ENCODE measurements around the gene HOXA4.

HOXA4 gene

DNA sequence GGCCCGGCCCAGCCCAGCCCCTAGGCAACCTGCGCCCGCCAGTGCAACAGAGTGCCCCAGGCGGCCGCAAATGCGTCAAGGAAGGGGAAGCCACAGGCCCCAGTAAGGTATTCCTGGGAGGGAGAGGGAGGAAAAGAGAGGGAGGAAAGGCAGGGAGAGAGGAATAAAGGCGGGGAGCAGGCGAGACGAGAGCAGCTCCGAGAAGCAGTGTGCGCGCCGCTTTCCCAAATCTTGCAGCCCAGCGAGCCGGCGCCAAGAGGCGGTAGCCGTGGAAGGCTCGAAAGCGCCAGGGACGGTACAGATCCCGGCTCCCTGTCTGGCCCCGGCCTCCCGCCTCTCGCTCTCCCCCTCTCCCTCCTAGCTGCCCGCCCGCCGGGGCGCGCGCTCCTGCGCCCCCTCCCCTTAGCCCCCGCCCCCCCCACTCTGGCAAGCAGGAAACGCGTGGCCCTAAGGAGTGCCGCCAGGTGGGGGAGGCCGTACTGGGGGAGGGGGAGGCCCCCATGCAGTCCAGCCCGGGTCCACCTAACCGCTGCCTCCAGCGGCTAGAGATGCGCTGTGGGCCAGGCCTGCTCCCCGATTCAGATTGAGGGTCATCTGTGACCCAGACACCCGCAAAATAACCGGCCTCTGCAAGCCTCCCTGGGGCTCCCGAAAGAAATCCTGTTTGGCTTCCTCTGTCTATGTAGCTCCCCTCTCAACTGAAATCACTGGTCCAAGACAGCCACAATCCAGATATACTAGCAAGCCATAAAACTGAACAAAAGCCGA lies 39.3 kb upstream of the HOXA4 start:
- TF ChIP-seq, protein P1, sequence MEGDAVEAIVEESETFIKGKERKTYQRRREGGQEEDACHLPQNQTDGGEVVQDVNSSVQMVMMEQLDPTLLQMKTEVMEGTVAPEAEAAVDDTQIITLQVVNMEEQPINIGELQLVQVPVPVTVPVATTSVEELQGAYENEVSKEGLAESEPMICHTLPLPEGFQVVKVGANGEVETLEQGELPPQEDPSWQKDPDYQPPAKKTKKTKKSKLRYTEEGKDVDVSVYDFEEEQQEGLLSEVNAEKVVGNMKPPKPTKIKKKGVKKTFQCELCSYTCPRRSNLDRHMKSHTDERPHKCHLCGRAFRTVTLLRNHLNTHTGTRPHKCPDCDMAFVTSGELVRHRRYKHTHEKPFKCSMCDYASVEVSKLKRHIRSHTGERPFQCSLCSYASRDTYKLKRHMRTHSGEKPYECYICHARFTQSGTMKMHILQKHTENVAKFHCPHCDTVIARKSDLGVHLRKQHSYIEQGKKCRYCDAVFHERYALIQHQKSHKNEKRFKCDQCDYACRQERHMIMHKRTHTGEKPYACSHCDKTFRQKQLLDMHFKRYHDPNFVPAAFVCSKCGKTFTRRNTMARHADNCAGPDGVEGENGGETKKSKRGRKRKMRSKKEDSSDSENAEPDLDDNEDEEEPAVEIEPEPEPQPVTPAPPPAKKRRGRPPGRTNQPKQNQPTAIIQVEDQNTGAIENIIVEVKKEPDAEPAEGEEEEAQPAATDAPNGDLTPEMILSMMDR (IDR thresholded peaks at IDR 0.05; ENCODE audit: extremely low read depth, insufficient read depth, missing control alignments) = no peak
- DNase-seq (ENCODE audit: low spot score) = no peak
- in situ Hi-C loops (cut with MboI; ENCODE audit: low pct_unique_long_range_greater_than_20kb, low sequenced_read_pairs, unreplicated experiment) = loop anchor here (10.0 to 25.0 kb wide), 2 partner anchors 808 to 1315 kb away; no protein-coding TSS in a partner anchor

DNA sequence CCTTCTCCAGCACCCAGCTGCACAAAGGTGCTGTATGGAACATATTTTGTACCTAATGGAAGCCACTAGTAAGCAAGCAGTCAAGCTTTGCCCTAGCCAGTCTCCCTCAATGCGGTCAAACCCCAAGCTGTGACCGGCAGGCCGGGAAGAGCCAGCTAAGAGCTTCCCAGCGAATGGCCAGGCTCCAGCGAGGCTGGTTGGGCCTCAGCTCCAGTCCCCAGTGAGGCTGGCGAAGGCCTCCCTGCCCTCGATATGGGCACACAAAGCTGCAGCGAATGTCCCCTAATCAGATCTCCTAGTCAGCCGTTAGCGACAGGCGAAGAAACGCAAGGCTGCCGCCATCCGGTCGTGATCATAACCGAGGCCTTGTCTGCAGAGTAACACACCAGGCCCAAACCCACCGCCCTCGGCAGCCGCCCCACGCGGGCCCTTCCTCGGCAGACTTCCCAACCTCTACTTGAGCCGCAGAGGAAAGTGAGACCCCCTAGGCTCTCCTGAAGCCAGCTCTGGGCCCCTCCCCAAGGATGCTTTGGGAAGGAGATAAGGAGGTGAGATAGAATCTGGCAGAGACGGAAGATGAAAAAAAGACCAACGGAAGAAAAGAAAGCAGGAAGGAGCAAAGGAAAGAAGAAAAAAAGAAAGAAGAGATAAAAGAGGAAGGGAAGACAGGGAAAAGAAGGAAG lies 37.8 kb upstream of the HOXA4 start:
- DNase-seq (ENCODE audit: low spot score) = no peak
- TF ChIP-seq, protein P1 (IDR thresholded peaks at IDR 0.05; ENCODE audit: extremely low read depth, insufficient read depth, missing control alignments) = no peak
- in situ Hi-C loops (cut with MboI; ENCODE audit: low pct_unique_long_range_greater_than_20kb, low sequenced_read_pairs, unreplicated experiment) = loop anchor here (10.0 to 25.0 kb wide), 2 partner anchors 806 to 1314 kb away; no protein-coding TSS in a partner anchor

DNA sequence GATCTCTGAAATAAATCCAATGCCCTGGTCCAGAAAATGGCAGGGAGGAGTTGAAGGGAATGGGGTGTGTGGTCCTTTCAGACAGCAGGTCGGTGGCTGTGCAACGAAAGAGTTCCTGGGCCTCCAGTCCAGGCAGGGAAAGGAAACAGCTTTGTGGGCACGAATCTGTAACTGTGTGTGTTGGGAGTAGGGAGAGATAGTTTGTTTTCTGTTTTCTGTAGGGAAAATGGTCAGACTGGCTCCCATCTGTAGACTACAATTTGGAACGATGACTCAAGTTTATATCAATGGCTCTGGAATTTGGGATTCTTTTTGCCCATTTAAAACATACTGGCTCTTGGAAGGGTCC lies 37.3 kb upstream of the HOXA4 start:
- in situ Hi-C loops (cut with MboI; ENCODE audit: low pct_unique_long_range_greater_than_20kb, low sequenced_read_pairs, unreplicated experiment) = loop anchor here (10.0 to 25.0 kb wide), 2 partner anchors 806 to 1313 kb away; no protein-coding TSS in a partner anchor
- DNase-seq (ENCODE audit: low spot score) = no peak

DNA sequence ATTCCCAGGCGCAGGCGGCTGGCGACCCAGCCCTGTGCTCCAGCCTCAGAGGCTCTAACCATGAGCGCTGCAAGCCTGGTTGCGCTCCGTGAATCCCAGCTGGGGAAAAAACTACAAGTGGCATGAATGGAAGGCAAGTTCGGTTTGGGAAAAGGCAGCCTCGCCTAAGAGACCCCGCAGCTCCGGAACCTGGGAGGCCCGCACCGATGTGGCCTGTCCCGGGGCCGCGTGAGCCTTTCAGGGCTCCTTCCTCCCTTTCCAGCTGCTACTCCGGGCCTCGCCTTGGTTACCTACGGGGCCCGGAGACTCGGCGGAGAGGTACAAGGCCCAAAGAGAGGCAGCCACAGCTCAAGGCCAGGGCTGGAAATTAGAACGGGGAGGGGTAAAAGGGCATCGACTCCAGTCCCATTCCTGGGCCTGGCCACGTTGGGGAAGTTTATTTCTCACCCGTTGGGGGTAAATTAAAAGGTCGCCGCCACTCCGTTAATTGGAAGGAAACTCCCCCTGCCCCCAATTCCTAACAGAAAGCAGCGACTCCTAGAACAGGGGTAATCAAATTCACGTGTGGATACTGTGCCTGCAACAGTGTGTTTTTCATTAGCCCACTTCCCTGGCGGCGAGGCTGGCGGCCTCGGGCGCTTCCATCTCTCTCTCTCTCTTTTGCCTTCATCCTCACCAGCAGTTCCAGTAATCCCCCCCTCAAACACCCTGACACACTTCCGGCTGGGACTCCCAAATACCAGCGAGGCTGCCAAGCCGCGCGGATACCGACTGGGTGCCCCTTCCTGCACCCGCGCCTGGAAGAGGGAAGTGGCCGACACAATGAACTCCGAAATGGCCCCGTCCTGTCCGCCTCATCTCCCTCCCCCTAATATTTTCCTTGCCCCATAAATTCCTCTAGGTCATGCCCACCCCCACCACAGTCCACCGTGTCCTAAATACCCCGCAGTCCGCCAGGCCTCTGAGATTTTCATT lies 36.3 kb upstream of the HOXA4 start:
- TF ChIP-seq, protein P1 (IDR thresholded peaks at IDR 0.05; ENCODE audit: extremely low read depth, insufficient read depth, missing control alignments) = no peak
- no peak for DNase-seq (ENCODE audit: low spot score)
- in situ Hi-C loops (cut with MboI; ENCODE audit: low pct_unique_long_range_greater_than_20kb, low sequenced_read_pairs, unreplicated experiment) = loop anchor here (10.0 to 25.0 kb wide), 2 partner anchors 805 to 1312 kb away; no protein-coding TSS in a partner anchor

More for the DNA sequence above, 37.3 kb upstream of the HOXA4 start:
- TF ChIP-seq, protein P1 (IDR thresholded peaks at IDR 0.05; ENCODE audit: extremely low read depth, insufficient read depth, missing control alignments) = no peak

DNA sequence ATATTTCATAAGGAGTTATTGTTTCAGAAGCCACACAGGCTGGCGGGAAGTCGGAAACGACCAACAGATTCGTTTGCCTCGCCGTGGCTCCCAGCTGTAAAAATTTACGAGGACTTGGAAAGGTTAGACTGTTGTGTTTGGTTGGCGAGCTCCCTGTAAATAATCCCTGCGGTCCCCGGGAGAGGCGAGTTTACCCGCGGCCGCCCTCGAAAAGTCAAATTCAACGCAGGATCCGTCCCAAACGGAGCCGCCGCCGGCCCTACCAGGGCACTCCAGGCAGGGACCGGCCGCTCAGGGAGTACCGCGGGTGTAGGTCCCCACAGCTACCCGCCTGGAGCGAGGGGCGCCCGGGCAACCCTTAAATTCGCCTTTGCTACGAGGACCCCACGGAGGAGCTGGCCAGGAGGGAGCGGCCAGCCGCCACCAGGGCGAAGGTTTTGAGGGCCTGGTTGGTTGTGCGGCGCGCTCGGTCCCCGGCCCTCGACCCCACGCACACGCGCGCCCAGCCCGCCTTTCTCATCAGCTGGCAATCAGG lies 35.5 kb upstream of the HOXA4 start:
- TF ChIP-seq, protein P1 (IDR thresholded peaks at IDR 0.05; ENCODE audit: extremely low read depth, insufficient read depth, missing control alignments) = no peak
- DNase-seq (ENCODE audit: low spot score) = no peak
- in situ Hi-C loops (cut with MboI; ENCODE audit: low pct_unique_long_range_greater_than_20kb, low sequenced_read_pairs, unreplicated experiment) = loop anchor here (10.0 to 25.0 kb wide), 2 partner anchors 804 to 1311 kb away; no protein-coding TSS in a partner anchor
